ENCODE results near the gene MT3.

DNA sequence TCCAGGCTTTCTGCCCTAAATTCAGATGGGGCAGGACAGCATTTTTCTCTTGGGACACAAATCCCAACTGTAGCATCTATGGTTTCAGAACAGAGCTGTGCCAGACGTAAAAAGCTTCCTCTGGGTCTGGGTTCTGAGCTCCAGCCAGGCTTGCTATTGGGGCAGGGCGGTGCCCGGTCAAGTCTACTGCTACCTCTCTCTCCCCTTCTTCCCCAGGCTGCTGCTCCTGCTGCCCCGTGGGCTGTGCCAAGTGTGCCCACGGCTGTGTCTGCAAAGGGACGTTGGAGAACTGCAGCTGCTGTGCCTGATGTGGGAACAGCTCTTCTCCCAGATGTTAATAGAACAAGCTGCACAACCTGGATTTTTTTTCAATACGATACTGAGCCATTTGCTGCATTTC is 44.2 kb downstream of the MT3 start:
- TF ChIP-seq, protein P1, sequence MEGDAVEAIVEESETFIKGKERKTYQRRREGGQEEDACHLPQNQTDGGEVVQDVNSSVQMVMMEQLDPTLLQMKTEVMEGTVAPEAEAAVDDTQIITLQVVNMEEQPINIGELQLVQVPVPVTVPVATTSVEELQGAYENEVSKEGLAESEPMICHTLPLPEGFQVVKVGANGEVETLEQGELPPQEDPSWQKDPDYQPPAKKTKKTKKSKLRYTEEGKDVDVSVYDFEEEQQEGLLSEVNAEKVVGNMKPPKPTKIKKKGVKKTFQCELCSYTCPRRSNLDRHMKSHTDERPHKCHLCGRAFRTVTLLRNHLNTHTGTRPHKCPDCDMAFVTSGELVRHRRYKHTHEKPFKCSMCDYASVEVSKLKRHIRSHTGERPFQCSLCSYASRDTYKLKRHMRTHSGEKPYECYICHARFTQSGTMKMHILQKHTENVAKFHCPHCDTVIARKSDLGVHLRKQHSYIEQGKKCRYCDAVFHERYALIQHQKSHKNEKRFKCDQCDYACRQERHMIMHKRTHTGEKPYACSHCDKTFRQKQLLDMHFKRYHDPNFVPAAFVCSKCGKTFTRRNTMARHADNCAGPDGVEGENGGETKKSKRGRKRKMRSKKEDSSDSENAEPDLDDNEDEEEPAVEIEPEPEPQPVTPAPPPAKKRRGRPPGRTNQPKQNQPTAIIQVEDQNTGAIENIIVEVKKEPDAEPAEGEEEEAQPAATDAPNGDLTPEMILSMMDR (IDR thresholded peaks at IDR 0.05), result no peak
- TF ChIP-seq POLR2AphosphoS5 (IDR thresholded peaks at IDR 0.05), result no peak
